GM18520 (cell line): ENCODE results near the gene IFITM10.
"Not testable (repeated sequence)": the region's sequence is repeated elsewhere in the genome, so short reads cannot be mapped to it uniquely, and the experiment has no call there.

Source experiments
- ATAC-seq: cut with Tn5 transposase; IDR thresholded peaks from one replicate; pipeline ENCODE4 v1.9.1; 2021; ENCODE audit not compliant: unreplicated experiment

Gene IFITM10

DNA sequence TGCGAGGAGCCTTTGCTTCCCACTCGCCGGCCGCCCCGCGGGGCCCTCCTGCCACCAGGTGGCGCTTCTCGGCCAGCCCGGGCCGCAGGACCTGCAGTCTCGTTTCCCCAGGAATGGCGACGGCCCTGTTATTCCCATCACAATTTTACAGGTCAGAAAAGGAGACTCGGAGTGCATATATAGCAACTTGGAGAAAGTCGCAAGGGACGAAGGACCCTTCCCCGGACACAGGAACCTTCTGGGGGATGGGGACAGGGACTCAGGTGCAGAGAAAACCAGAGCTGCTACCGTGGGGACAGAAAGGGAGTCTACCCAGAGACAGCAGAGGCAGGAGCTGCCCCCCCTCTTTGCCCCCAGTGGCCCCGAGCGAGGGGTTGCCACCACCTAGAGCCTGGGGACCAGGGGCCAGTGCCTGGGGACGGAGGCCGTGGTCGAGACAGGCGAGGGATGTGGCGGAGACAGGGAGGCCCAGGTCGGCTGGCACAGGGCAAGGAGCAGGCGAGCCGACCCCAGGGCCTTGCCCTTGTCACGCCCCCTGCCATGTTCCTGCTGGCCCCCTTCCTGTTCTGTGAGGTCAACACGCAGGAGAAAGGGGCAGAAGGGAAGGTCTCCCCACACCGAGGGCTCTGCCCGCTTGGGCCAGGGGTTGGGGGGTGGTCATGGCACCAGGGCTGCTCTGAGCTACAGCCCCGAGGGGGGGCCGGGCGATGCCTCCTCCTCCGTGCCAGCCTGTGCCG is 56.9 kb downstream of the IFITM10 start:
- ATAC-seq, result no peak

DNA sequence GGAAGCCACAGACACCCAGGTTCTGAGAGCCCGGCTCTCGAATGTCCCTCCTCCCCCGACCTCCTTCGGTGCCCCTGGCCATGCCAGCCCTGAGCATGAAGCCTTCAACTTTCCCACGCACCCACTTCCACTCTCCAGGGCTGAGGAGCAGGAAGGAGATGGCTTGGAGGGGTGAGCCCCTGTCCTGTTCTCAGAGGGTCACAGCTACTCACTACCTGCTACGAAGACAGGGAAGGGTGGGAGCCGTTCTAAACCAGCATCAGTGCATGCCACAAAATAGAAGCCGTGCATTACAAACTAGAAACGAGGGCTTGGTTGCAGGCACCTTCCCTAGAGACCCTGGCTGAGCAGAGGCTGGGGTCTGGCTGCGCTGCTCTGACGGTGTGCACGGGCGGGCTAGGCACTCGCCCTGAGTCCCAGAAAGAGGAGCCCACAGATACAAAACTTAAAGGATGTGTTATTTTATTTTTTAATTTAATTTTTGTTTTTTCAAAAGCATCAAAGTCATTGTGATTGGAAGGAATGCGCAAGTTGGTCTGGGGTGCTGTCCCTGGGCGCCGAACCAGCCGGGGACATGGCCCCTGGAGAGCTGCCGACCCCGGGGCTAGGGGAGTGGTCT is 57.6 kb downstream of the IFITM10 start:
- ATAC-seq, result no peak

DNA sequence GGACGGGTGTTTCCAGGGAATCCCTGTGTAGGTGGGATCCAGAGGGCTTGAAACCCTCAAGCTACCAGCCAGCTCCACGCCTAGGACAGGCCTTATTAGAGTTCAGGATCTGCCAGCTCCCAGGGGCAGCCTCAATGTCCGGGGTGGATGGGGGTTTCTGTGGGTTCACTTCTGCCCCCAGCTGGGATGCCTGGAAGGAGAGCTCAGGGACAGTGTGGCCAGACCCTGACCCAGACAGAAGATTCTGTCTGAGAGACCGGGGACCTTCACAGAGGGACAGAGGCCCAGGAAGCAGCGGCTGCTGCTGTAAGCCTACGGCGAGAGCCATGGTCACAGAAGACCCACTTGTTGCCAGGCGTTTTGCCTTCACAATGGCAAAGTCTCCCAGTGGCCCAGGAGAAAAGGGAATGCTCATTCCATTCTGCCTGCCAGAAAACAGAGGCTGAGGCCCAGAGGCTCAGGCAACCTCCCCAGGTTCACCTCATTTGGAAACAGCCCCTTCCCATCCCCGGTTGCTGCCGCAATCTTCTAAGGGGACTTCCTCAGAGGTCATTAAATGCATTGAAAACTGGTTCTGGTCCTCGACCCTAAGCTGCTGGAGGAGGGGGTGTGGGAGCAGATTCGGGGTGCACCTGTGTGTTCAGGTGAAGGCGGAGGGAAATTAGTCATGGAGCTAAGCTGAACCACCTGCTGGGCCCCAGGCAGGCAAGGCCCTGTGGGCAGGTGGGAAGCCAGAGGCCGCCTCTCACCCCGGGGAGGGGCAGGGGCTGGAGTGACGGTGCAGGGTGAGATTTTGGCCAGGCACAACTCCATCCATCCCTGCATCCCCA is 58.3 kb downstream of the IFITM10 start:
- no peak for ATAC-seq

DNA sequence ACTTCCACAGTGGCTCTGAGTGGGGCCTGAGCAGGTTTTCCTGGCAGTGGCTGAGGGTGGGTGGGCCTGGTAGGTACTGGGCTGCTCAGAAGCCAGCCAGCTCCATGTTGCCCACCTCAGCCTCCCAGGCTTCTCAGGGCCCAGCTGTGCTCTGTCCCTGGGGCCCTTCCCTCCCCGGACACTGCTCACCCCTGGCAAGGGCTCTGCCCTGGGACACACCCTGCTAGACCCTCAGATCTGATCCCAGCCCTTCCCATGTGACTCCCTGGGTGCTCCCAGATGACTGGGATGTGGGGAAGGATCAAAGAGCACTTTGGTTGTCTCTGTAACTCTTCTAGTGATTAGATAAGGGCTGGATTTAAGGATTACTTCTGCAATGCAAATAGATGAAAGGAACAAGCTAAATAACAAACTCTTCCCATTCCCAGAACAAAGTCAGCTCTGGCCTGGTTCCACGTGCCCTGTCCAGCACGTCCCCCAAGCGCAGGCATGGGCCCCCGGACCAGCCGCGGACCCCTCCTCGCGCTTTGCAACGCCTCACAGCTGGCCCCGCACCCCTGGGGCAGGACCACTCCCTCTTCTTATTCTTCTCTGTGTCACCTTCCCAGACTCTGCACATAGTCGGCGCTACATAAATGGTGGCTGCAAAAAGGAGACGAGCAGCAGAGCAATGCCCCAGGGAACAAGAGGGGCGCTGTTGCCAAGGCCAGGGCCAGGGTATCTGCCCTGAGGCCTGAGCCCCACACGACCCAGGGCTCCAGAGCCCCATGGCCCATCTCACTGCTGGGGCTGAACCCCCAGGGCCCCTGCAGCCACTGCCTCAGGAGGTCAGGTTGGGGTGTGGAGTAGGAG is 59.1 kb downstream of the IFITM10 start:
- no peak for ATAC-seq

DNA sequence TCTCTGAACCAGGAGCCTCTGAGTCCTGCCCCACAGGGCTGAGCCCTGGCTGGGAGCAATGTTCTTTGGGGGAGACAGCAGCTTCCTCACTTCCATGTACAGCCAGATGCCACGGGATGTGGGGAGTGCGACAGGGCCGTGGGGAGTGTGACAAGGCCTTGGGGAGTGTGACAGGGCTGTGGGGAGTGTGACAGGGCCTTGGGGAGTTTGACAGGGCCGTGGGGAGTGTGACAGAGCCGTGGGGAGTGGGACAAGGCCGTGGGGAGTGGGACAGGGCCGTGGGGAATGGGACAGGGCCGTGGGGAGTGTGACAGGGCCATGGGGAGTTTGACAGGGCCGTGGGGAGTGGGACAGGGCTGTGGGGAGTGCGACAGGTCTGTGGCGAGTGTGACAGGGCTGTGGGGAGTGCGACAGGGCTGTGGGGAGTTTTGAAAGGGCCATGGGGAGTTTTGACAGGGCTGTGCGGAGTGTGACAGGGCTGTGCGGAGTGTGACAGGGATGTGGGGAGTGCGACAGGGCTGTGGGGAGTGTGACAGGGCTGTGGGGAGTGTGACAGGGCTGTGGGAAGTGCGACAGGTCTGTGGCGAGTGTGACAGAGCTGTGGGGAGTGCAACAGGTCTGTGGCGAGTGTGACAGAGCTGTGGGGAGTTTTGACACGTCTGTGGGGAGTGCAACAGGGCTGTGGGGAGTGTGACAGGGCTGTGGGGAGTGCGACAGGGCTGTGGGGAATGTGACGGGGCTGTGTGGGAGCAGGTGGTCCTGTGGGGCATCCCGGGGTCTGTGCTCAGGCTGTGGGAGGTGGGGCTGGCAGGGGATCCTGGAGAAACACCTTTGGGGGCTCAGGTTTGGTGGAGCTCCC is 60.0 kb downstream of the IFITM10 start:
- no peak for ATAC-seq

DNA sequence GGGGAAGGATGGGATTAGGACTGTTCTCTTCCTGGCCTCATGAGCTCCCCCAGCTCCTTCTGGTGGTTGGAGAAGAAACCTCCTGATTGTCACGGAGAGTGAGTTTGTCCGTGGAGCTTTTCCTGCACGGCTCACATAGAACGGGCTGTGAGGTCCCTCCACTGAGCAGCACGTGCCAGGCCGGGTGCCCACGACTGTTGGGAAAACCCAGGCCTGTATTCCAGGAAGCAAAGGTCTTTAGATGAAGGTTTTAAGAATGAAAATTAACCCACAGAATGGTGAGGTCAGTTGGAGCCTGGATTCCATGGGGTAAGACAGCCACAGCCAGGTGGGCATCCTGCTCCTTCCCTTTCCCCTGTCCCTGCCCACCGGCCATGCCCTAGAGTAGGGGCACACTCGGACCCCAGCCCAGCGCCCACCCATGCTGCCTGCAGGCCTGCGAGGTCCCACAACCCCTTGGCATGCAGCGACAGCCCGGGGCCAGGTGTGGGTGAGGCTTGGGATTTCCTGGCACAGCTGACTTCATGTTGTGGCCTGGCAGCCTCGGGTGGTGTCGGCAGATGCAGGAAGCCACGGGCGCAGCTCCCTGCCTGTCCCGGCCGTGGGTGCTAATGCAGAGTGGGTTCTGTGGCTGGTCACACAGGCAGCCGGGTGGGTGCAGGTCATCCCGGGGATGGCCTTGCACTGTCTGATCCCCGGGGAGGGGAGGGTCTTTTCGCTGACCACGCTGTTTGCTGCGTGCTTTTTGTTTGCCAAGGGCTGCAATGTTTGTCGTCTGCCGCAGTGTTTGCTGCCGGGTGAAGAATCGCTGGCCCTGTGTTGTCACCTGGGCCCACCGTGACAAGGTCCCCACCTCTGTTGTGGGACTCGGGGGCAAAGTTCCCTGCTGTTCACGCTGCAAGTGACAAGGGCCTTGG is 60.9 kb downstream of the IFITM10 start:
- ATAC-seq, result not testable (repeated sequence)

DNA sequence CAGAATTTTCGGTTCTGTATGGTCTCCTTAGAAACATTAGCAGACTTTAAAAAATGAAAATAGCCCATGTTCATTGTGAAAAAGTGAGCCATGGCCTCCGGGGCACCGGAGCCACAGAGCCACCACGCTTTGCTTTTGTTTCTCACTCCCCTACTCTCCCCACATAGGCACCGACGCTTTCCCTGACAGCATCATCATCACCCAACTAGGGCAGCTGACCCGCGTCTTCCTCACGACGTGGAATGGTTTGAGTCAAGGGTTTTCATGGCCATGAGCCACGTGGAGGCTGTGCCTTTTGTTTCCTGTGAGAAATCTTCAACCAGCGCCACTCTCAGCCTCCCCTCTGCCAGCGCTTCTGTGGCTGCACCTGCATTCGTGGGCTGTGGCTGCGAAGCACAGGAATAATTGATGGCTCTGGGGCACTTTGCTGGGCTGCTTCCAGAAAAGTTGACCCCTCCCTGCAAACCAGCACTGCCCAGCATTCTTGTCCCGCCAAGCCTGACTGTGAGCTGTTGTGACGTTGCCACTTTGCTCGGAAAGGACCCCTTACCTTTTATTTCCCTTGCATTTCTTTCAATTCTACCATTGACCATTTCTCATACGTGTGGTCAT is 62.0 kb downstream of the IFITM10 start:
- ATAC-seq, result not testable (repeated sequence)

DNA sequence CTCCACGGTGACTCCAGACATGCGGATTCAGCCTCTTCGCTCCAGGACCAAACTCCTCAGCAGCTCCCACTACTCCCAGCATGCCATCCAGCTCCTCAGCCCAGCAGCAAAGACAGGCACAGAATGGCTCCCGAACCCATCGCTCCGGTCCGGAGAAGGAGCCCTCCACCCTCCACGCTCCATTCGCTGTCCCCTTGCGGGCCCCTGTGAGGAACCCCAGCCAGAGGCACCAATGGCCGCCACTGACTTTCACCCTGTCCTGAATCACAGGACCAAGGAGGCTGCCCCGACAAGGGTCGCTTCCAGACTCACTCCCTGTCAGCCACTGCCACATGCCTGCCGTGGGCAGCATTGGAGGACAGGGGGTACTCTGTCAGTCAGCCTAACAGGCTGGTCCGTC is 64.2 kb downstream of the IFITM10 start:
- not testable (repeated sequence) for ATAC-seq

DNA sequence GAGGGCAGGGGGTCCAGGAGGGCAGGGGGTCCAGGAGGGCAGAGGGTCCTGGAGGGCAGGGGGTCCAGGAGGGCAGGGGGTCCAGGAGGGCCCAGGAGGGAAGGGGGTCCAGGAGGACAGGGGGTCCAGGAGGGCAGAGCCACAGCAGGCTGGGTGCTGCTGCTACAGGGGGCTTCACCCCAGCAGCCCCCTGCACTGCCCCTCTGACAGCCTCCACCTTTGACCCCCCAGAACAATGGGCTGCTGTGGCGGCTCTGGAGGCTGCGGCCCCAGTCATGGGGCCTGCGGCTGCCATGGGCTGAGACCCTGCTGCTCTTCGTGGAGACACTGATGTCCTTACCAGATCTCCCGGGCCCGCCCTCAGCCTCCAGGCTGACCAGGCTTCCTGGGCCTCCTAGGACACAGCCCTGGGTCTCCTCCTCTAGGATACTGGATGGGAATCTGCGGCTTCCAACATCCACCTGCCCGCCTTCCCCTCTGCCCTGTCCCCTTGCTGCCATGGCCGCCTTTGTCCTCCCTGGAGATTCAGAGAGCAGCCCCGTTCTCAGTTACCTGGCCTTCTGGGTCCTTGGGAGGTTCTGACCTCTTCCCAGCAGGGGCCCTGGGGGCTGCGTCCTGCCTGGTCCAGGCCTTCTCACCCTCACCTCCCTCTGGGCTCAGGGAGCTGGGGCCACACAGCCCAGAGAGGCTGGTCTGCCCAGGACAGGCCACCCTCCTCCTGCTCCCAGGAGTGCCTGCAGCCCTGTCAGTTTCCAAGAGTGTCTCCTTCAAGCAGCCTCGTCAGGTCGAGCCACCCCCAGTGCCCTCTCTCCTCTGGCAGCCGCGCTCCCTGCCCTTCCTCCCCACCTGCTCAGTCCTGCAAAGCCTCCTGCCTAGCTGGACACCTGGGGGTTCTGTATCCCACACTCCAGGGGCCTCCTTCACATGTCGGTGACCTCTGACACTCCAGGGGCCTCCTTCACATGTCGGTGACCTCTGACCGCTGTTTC is 65.2 kb downstream of the IFITM10 start:
- not testable (repeated sequence) for ATAC-seq

DNA sequence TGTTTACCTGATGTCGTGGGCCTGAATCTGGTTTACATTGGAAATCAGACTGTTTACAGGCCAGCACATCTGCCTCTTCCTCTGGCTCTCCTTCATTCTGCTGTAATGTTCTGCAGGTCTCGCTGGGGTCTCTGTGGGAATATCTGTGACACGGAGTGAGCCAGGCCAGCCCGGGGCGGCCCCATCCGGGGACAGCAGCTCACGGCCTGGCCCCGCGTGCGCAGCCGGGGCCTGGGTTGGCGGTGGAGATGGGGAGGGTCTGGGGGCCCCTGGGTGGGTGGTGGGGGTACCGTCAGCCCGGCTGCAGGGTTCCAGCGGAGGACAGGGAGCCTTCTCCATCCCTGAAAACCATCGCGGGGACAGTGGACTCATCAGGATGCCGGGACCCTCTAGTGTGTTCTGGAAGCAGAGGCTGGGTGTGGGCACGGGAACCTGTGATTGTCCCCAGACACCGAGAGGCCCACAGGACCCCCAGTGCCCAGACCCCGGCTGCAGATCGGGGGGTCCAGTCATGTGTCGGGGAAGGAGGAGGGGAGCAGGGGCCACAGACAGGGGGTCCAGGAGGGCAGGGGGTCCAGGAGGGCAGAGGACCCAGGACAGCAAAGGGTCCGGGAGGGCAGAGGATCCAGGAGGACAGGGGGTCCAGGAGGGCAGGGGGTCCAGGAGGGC is 66.4 kb downstream of the IFITM10 start:
- ATAC-seq, result not testable (repeated sequence)

DNA sequence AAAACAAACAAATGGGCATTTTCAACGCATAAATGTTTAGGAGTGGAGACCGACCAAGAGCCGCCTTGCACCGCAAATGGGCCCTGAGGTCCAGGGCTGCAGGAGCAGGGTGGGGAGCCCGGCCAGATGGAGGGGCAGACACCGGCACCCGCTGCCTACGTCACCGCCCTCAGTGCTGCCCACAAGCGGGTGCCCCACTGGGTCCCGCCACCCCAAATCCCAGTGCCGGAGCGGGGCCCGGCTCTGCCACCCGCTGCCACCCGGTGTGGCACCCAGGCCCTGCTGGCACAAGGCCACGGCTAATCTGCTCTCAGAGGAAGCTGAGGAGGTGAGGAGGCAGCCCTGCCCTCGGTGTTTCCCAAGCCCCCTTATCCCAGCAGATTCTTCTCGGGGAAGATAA is 67.2 kb downstream of the IFITM10 start:
- not testable (repeated sequence) for ATAC-seq
